SK-N-SH (cell line): ENCODE data around the gene PICALM. TPM values are rescaled to one million over a fixed set of nuclear protein-coding genes. Genes with fewer than 3 reads are reported as not detected.

ENCODE experiments used
- CTCF ChIA-PET: fragments of 300-600, 350-600 bp; formaldehyde crosslinking; extraction: SDS; loops from one replicate; lab custom pipeline; 2021; lab: Yijun Ruan, JAX
- POLR2A ChIA-PET: fragments of 350-600 bp; sonication (Branson Sonifier 250); formaldehyde crosslinking; extraction: SDS; loops from one replicate; lab custom pipeline; 2020; ENCODE audit warnings: antibody characterized with exemption, inconsistent platforms; lab: Yijun Ruan, JAX
- DNase-seq: peaks from one replicate; pipeline ENCODE4 v3.0.0; 2012
- H2AFZ ChIP-seq: fragments of 200-600 bp; sonication (generic); 2 replicates; pipeline ENCODE4 v1.8.1; 2016; ENCODE audit warnings: antibody characterized with exemption, mild to moderate bottlenecking, low read depth
- H3F3A ChIP-seq: fragments of 200-600 bp; sonication (generic); replicated peaks from 2 replicates; pipeline ENCODE3; 2016; ENCODE audit warnings: antibody characterized with exemption, mild to moderate bottlenecking; ENCODE audit not compliant: insufficient read depth
- H3K27ac ChIP-seq, 2 experiments: fragments of 200-500 bp in 1 of 2; fragments of 200-600 bp in 1 of 2; sonication (Bioruptor generic) in 1 of 2; sonication (generic), shearing (Covaris generic) in 1 of 2; 2 replicates each; pipeline versions ENCODE4 v1.5.1 to v1.6.1; 2014 to 2016; ENCODE audit warnings: low read depth in 2 of 2, inconsistent platforms in 1 of 2, low read length in 1 of 2, mild to moderate bottlenecking in 1 of 2, mixed read lengths in 1 of 2
- H3K27me3 ChIP-seq: fragments of 200-600 bp; sonication (generic), shearing (Covaris generic); 2 replicates; pipeline ENCODE4 v1.6.1; 2016; ENCODE audit warnings: mixed run types; ENCODE audit not compliant: insufficient read depth
- H3K36me3 ChIP-seq, 2 experiments: fragments of 200-500 bp in 1 of 2; fragments of 200-600 bp in 1 of 2; sonication (Bioruptor generic) in 1 of 2; sonication (generic) in 1 of 2; replicated peaks in 1 of 2; 2 replicates each; pipeline versions ENCODE3 to v1.5.1; 2014 to 2016; ENCODE audit warnings: low read length in 1 of 2, mild to moderate bottlenecking in 1 of 2; ENCODE audit not compliant: insufficient read depth in 2 of 2, control insufficient read depth in 1 of 2
- H3K4me1 ChIP-seq, 2 experiments: fragments of 200-500 bp in 1 of 2; fragments of 200-600 bp in 1 of 2; sonication (Bioruptor generic) in 1 of 2; sonication (generic), shearing (Covaris generic) in 1 of 2; 2 replicates each; pipeline versions ENCODE4 v1.5.1 to v1.6.1; 2014 to 2016; ENCODE audit warnings: low read depth in 1 of 2, low read length in 1 of 2, mixed run types in 1 of 2; ENCODE audit not compliant: insufficient read depth in 2 of 2, control insufficient read depth in 1 of 2
- H3K4me2 ChIP-seq: fragments of 200-600 bp; sonication (generic), shearing (Covaris generic); 2 replicates; pipeline ENCODE4 v1.6.1; 2017; ENCODE audit warnings: mixed run types
- H3K4me3 ChIP-seq, 2 experiments: fragments of 200-500 bp in 1 of 2; fragments of 200-600 bp in 1 of 2; sonication (Bioruptor generic) in 1 of 2; sonication (generic), shearing (Covaris generic) in 1 of 2; 2 replicates each; pipeline versions ENCODE4 v1.5.1 to v1.8.1; 2014 to 2016; ENCODE audit warnings: low read depth in 2 of 2, inconsistent platforms in 1 of 2, low read length in 1 of 2, mild to moderate bottlenecking in 1 of 2, mixed read lengths in 1 of 2, moderate library complexity in 1 of 2
- H3K79me2 ChIP-seq: fragments of 200-600 bp; sonication (generic); 2 replicates; pipeline ENCODE4 v1.8.1; 2017; ENCODE audit warnings: mild to moderate bottlenecking; ENCODE audit not compliant: insufficient read depth
- H3K9ac ChIP-seq: fragments of 200-600 bp; sonication (generic); 2 replicates; pipeline ENCODE4 v1.6.1; 2017; ENCODE audit warnings: mixed run types
- H3K9me2 ChIP-seq: fragments of 200-600 bp; sonication (generic); 2 replicates; pipeline ENCODE4 v1.6.1; 2017; ENCODE audit warnings: mixed run types
- H3K9me3 ChIP-seq: fragments of 200-600 bp; sonication (generic); 2 replicates; pipeline ENCODE4 v1.6.1; 2017; ENCODE audit warnings: mixed run types, mild to moderate bottlenecking, moderate library complexity
- H4K20me1 ChIP-seq: fragments of 200-600 bp; sonication (generic); 2 replicates; pipeline ENCODE4 v1.6.1; 2017; ENCODE audit warnings: mild to moderate bottlenecking, mixed run types; ENCODE audit not compliant: insufficient read depth
- ELF1 ChIP-seq: IDR thresholded peaks from 2 replicates; pipeline ENCODE4 v1.4.0; 2012
- EP300 ChIP-seq, 2 experiments: IDR thresholded peaks; 2 replicates each; pipeline versions ENCODE4 v1.4.0 to v1.6.1; 2012; ENCODE audit warnings: borderline replicate concordance in 1 of 2, low read depth in 1 of 2, low read length in 1 of 2
- EZH2phosphoT487 ChIP-seq: fragments of 200-600 bp; sonication (generic); IDR thresholded peaks from 2 replicates; pipeline ENCODE4 v1.6.1; 2017; ENCODE audit warnings: low read depth, mixed run types, mild to moderate bottlenecking, antibody characterized with exemption, moderate library complexity, borderline replicate concordance
- FOSL2 ChIP-seq: IDR thresholded peaks from 2 replicates; pipeline ENCODE4 v1.4.0; 2012; ENCODE audit warnings: low read depth, mild to moderate bottlenecking, moderate library complexity, borderline replicate concordance
- GABPA ChIP-seq: IDR thresholded peaks from 2 replicates; pipeline ENCODE4 v1.4.0; 2012; ENCODE audit warnings: low read depth, mild to moderate bottlenecking
- GATA2 ChIP-seq: sonication (generic); formaldehyde crosslinking; IDR thresholded peaks from 2 replicates; pipeline ENCODE4 v1.5.0; 2020; ENCODE audit warnings: mild to moderate bottlenecking, missing genetic modification reagents
- IRF3 ChIP-seq: fragments of 150-350 bp; IDR thresholded peaks from 2 replicates; pipeline ENCODE4 v1.6.1; 2016; ENCODE audit warnings: mild to moderate bottlenecking, low read depth, low read length
- JUND ChIP-seq: IDR thresholded peaks from 2 replicates; pipeline ENCODE4 v1.4.0; 2012
- MEF2A ChIP-seq: IDR thresholded peaks from 2 replicates; pipeline ENCODE4 v1.4.0; 2012; ENCODE audit warnings: low read depth, borderline replicate concordance
- NFIC ChIP-seq: IDR thresholded peaks from 2 replicates; pipeline ENCODE4 v1.4.0; 2012; ENCODE audit warnings: borderline replicate concordance
- NRF1 ChIP-seq: IDR thresholded peaks from 2 replicates; pipeline ENCODE4 v1.6.1; 2012; ENCODE audit warnings: low read depth, mild to moderate bottlenecking, low read length
- PBX3 ChIP-seq: IDR thresholded peaks from 2 replicates; pipeline ENCODE4; 2012
- POLR2AphosphoS5 ChIP-seq: IDR thresholded peaks from 2 replicates; pipeline ENCODE4 v1.6.1; 2012; ENCODE audit warnings: low read depth, low read length
- RAD21 ChIP-seq: IDR thresholded peaks from 2 replicates; pipeline ENCODE4 v1.6.1; 2012; ENCODE audit warnings: mild to moderate bottlenecking, low read length
- RCOR1 ChIP-seq: fragments of 150-350 bp; IDR thresholded peaks from 2 replicates; pipeline ENCODE4 v1.6.1; 2017; ENCODE audit warnings: antibody characterized with exemption, low read length
- REST ChIP-seq: IDR thresholded peaks from 2 replicates; pipeline ENCODE4 v1.6.1; 2012; ENCODE audit warnings: mild to moderate bottlenecking, low read depth, low read length, moderate library complexity
- RFX5 ChIP-seq: IDR thresholded peaks from 2 replicates; pipeline ENCODE4 v1.6.1; 2012; ENCODE audit warnings: mild to moderate bottlenecking, improper control_type of control experiment, low read length
- RXRA ChIP-seq: IDR thresholded peaks from 2 replicates; pipeline ENCODE4 v1.4.0; 2012; ENCODE audit warnings: low read depth, mild to moderate bottlenecking, borderline replicate concordance
- SIN3A ChIP-seq: IDR thresholded peaks from 2 replicates; pipeline ENCODE4 v1.6.1; 2012; ENCODE audit warnings: low read depth, mild to moderate bottlenecking, low read length, moderate library complexity, borderline replicate concordance
- TCF12 ChIP-seq: IDR thresholded peaks from 2 replicates; pipeline ENCODE4 v1.4.0; 2012
- YY1 ChIP-seq: IDR thresholded peaks from 2 replicates; pipeline ENCODE4 v1.4.0; 2012; ENCODE audit warnings: low read depth, mild to moderate bottlenecking
- ZBTB33 ChIP-seq: IDR thresholded peaks from 2 replicates; pipeline ENCODE4 v1.4.0; 2012; ENCODE audit warnings: low read depth, borderline replicate concordance
- WGBS: methylation state at CpG from one replicate; pipeline ENCODE4 v1.1.6; 2017; ENCODE audit warnings: low lambda C conversion rate; 5-methylcytosine and 5-hydroxymethylcytosine counted together
- polyA plus RNA-seq, 3 experiments: library from polyadenylated mRNA; depleted of rRNA; stranded (reverse); fragments of >200 nt; gene quantifications; 2 replicates each; pipeline ENCODE4 v1.2.3, GENCODE V29; 2012

PICALM gene
- polyA plus RNA-seq, 1 of the 3 experiments (the other 2 are of a cell fraction) = 103 TPM

- no peak for TF ChIP-seq SIN3A
- TF ChIP-seq TCF12 = no peak
- TF ChIP-seq GATA2 = no peak
- TF ChIP-seq REST = peak; percentile 75; the same call in 1 of the 2 replicates
- TF ChIP-seq EZH2phosphoT487 = no peak
- TF ChIP-seq MEF2A = no peak
- no peak for TF ChIP-seq JUND
- no peak for TF ChIP-seq GABPA
- no peak for TF ChIP-seq ELF1
- no peak for TF ChIP-seq EP300 (IDR thresholded peaks at IDR 0.05; ENCODE audit: borderline replicate concordance in 1 of 2, low read depth in 1 of 2, low read length in 1 of 2)
- TF ChIP-seq RAD21 = peak; percentile 87
- no peak for TF ChIP-seq ZBTB33
These were observed 127.4 kb downstream of the PICALM start (continued) for GRCh38 chr11:85941380-85941973.

GRCh38 chr11:85939099-85940015 is 129.5 kb downstream of the PICALM start:
- Histone ChIP-seq H3K36me3 (no peaks in the 10 kb centered on the region), H3F3A (no peaks in the 10 kb centered on the region), H4K20me1 (no peaks in the 10 kb centered on the region), H3K9me2 (no peaks in the 10 kb centered on the region), H2AFZ (no peak overlapping the region), H3K27me3 (no peaks in the 10 kb centered on the region), H3K4me1 (no peaks in the 10 kb centered on the region), H3K27ac (no peak overlapping the region), H3K9ac (no peak overlapping the region), H3K4me3 (no peak overlapping the region), H3K9me3 (no peaks in the 10 kb centered on the region), H3K79me2 (no peaks in the 10 kb centered on the region), H3K4me2 (no peak overlapping the region)
- ChIA-PET CTCF (interaction anchor here (0.6 kb wide), 1 partner anchor 107 kb away, joined by 3 read pairs; no protein-coding TSS in a partner anchor), POLR2A (no interaction called here)
- WGBS = 83% methylated on average over 4 of the region's 4 CpGs
- TF ChIP-seq JUND (no peak), EZH2phosphoT487 (no peak), MEF2A (no peak), PBX3 (no peak), RAD21 (no peak), TCF12 (no peak), RCOR1 (no peak), FOSL2 (no peak), NRF1 (no peak), POLR2AphosphoS5 (no peak), IRF3 (no peak), RFX5 (no peak), RXRA (no peak), YY1 (no peak), NFIC (no peak), SIN3A (no peak)
- no peak for DNase-seq
